ENCODE data around the gene PPP2R1B.

PPP2R1B gene

DNA sequence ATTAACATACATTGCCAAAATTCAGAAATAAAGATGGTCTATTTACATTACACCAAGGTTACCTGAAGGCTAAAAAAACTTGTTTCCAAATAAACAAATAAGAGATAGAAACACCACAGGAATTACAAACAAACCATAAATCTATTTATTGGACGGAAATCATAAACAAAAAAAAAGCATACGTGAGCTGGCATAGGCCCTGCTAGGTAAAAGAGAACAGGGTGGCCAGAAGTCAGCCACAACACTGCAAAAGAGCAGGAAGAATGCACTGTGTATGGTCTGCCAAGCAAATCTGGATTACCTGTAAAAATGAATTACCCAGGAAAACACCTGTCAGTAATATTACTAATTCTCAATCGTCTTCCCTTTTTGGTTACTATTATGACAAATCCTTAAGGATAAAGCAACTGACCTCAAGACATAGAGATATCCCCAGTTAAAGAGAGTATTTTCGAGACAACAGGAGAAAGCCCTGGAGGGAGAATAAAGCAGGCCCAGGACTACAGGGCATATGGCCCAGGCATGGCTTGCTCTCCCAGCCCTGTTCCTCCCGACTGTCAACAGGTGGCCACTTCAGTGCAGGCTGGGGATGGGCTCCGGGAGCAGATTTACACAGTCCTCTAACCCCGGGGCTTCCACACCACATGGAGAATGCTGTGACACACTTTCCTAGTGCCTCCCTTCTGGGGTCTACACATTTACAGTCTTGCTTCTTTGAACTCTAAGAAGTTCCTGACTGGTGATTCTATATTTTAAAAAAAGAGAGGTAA lies 18.0 kb downstream of the PPP2R1B start:
- FAIRE-seq, result no peak
- no peak for DNase-seq (ENCODE audit: low spot score)

DNA sequence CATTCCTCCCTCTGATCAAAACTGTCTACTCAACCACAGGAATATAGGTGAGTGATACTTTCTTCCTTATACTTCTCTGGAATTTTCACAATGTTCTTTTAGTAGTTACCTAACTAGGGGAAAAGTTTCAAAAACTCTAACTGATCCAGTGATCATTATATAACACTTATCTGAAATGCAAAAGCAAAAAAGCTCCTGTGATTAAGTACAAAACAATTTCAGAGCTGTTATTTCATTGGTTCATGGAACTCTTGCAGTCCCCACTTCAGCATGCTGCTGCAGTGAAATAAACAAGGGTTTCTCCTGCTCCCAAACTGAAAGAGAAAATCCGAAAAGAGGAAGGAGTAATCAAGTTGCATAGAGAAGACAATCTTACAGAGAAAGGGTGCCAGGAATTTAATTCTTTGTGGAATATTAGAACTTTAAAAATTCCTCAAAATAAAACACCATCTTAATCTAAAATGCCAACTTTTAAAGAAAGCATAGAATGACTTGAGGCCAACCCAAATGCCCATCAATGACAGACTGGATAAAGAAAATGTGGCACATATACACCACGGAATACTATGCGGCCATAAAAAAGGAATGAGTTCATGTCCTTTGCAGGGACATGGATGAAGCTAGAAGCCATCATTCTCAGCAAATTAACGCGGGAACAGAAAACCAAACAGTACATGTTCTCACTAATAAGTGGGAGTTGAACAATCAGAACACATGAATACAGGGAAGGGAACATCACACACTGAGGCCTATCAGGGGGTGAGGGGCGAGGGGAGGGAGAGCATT lies 20.3 kb downstream of the PPP2R1B start:
- no peak for DNase-seq (ENCODE audit: low spot score)
- no peak for FAIRE-seq

DNA sequence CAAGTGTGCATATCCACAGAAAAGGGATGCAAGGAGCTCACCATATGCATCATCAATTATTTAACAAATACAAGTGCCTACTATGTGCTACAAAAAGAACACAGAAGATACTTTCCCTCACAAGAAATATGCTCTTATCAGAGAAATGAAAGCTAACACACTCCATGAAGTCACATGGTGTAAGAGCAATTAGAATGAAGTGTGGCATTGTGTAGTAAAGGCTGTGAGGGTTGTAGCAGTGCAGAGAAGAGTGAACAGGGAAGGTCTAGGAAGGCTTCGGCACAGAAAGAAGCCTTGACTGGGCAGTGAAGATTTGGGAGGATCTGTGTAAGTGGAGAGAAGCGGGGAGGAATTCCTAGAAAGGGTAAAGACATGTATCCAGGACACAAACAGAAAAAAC lies 22.5 kb downstream of the PPP2R1B start:
- DNase-seq (ENCODE audit: low spot score), result no peak
- no peak for FAIRE-seq

DNA sequence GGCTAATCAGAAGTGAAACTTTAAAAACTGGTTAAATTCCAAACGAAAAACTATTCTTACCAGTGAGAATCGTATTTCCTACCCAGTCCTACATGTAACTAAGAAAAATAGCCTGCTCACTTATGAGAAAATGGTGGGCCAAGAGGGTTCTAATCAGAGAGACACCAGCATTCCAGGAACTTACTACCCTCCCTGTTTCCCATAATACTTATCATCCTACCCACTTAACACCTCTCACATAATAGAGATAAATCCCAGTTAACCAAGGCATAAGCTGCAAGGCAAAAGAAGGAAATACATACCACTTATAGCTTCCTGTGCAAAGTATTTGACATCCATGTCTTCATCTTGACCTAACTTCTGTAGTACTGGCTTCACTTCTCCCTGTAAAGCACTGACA lies 24.4 kb downstream of the PPP2R1B start:
- DNase-seq (ENCODE audit: low spot score), result no peak
- no peak for FAIRE-seq

DNA sequence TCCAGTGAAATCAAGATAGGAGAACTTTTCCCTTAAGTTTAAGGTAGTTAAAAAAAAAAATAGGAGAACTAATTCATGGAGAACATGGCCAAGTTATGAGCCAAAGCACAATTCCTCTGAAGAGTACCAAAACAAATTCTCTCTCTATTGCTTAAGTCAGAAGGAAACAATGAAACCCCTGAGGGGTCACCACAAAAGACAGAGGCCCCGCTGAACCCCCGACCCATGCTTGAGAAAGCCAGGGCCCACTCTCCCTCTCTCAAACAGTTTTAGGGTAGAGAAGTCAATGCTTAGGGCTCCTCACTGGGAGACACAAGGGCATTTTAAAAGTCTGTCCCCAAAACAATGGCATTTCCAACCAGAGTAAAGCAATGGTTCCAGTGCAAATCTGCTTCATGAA lies 26.9 kb downstream of the PPP2R1B start:
- DNase-seq (ENCODE audit: low spot score) (no peak), FAIRE-seq (no peak)

DNA sequence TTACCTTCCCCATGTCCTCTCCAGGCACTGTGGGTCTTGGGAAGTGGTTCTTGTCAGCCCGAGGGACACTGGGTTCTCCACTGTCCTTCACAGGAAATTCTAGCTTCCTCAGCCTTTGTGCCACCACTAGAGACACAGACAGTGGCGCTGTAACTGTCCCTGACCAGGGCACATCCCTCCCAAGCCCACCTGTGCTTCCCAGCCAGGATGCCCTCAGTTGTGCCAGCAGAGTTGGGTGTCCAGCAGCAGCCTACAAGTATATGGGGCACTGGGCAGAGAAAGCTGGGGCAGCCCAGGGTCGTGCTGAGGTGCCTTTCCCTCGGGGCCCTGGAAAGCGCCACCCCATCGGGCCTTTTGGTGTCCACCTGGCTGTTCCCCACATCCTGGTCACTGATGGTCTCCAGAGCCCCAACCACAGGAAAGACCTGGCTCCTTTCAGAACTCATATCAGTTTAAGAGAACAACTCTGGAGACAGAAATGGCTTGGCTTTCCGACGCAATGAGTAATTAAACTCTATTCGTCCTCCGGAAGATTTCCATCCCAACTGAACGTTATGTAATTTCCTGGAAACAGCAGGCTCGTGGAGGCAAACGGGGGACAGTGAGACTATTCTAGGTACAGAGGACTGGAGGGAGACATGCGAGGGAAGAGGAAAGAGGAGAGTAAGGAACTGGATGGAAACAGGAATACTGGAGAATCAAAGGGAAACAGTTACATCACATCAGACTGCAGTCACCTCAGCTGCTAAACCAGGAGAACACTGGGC lies 28.6 kb downstream of the PPP2R1B start:
- DNase-seq (ENCODE audit: low spot score), result no peak
- FAIRE-seq, result peak; percentile 52

DNA sequence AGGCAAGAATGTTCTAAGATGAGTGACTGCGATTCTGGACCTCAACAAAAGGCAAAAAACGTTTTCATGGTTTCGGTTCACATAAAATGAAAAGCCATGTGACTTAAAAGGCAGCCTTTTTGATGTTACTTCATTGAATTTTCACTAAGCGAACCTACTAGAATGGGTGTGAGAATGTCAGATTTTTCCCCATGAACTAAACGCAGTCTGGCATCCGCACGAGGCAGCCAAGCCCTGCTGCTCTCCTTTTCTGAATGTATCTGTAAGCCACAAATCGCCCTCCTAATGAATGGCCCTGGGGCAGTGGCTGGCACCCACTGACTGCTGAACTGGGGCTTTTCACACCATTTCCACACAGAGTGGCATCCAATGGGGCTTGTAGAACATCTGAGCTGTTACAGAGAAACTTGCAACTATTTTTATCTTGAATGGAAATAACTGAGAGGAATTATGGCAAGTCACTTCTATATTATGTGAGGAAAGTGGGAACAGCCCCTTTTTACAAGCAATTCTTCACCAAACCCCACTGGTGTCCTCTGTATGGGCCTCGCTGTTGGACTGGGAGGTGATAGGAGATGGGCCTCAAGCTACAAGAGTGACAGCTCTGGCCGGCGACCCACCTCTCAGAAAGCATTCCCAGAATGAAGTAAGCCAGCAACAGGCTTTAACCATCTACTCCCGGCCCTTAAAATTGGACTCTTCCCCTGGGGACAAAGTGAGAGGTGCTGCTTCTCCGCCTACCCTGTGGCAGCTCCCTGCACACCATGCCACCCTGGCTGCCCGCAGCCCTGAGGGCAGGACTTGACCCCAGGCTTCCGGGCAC lies 29.4 kb downstream of the PPP2R1B start:
- DNase-seq (ENCODE audit: low spot score) (no peak), FAIRE-seq (no peak)

DNA sequence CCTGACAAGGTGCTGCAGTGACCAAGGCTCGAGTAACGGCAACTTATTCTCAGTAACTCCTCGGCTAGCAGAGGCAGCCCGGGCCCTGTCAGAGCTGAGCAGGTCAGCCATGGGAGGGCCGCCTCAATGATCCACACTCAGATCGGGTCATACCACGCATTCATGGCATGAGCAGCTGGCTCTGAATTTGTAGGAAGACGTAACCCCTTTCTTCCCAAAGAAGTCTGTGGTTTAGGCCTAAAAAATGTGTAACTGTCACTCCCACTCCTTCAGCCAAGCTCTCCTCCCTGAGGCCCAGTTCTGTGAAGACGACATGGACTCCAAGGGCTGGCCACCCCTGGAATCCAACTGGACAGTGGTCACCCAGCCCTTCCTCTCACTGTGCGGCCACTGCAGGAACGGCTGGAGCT lies 30.0 kb downstream of the PPP2R1B start:
- FAIRE-seq (no peak), DNase-seq (ENCODE audit: low spot score) (no peak)

DNA sequence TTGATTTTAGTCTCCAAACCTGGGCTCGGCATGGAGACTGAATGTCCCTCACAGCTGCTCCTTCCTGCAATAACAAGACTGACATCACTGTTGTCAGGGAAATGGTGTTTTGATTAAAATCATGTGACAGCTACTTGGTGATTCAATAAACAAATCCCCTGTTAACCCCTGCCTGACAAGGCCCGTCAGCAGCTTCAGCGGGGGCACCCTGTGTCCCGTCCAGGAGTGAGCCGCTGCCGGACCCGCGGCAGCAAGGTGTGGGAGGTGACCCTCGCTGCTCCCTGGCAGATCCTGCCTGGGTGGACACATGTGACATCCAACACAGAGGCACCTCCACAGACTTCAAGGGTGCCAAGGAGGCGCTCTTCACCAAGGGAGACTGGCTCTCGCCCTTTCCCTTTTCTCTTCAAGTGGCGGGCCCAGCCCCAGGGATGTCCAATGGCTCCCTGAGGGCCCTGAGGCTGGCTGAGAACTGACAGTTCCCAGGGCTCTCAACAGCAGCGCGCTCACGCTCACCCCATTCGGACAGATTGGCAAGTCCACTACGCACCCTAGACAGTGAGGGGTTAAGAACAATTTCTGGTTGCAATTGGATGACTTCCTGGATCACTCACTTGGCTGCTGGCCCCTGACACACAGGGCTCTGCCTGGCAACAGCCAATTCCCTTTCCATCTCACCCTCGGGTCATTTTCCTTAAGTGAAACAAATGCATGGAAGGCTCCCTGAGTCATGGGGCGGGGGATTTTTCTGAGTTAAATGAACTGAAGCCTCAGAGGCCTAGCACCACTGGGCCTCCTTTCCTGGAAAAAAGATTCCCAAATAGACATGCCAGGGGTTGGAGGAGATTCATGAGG lies 30.7 kb downstream of the PPP2R1B start:
- peak; percentile 79 for FAIRE-seq
- DNase-seq (ENCODE audit: low spot score), result no peak

DNA sequence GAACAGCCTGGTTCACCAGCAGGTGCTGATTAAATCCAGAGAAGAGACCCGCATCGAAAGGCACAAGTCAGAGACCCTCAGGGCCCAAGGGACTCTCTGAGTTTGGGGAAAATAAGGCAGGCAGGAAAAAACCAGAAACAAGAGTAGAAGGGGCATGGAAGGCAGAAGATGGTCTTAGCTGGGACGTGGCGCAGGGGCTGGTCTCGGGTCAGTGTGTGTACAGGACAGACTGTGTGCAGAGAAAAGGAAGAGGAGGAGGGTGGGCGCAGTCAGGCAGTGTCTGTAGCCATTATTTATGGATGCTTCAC lies 31.3 kb downstream of the PPP2R1B start:
- FAIRE-seq, result no peak
- DNase-seq (ENCODE audit: low spot score), result no peak

DNA sequence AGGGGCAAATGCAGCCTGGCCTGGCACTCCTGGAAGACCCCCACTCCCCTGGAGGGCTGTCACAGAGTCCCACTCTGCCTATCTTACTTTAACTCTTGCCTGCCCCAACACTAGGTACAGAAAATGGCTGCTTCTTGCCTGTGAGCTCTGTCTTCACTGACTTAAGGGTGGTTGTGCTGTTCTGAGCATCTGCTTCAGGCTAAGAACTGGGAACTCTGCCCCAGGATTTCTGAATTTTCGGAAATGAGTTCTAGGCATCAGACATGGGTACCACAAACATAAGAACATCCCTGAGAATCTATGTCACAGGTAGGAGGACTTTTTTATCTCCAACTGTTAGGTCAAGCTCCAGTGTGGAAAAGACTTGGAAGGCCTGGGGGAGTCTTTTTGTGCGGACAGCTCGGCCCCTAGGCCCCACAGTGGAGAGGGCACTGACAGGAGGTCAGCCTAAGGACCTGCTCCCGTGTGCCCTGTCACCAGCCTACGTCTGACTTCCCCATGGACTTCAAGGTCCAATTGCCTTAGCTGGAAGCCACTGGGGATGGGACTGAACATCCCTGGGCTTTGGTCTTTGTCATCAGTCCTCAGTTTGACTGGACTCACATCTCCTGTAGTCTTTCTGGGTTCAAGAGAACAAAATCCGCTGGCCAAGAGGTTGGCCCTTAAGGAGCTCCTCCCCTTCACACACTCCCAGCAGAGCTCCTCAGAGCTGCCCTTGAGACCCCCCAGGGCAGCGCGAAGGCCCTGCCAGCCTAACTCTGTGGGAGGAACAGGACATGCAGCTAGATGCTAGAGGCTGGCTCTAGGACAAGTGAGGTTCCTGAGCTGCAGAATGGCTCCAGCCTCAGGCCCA lies 31.9 kb downstream of the PPP2R1B start:
- no peak for FAIRE-seq
- DNase-seq (ENCODE audit: low spot score), result no peak

DNA sequence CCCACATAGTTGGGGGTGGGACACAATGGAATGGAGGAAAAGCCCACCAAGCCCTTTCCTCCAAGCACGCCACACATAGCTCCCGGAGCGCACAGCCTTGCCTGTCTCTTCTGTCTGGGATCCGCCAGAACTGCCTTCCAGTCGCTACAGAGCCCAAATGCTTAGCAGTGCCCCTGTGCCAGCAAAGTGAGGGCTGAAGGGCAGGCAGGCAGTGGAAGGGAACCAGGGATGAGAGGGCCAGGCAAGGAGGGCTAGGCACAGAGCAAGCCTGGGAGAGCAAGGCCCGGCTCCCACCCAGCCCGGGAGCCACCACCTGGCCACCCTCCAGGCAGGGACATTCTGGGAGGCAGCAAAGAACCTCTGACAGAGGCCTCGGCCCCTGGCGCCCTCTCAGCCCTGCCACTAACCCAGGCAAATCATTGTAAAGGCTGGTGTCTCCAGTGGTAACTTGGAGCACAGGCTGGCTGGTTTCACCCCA lies 32.5 kb downstream of the PPP2R1B start:
- FAIRE-seq (no peak), DNase-seq (ENCODE audit: low spot score) (no peak)

DNA sequence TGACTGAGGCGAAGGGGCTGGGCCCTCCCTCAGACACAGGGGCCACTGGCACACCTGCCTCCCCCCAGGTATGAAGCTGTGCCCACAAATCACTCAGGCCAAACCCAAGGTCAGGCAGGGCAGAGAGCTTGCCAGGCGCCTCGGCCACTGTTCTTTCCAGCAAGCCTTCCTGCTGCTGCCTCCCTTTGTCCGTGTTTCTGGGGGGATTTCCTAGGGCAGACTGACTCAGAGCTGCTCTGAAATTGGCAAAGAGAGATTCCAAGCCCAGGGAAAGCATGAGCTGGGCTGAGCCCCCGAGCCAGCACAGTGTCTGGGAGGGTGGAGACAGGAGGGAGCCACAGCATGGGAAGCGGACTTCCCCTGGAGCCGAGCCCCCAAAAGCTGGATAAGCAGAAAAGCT lies 33.2 kb downstream of the PPP2R1B start:
- FAIRE-seq (peak; percentile 9), DNase-seq (ENCODE audit: low spot score) (no peak)

DNA sequence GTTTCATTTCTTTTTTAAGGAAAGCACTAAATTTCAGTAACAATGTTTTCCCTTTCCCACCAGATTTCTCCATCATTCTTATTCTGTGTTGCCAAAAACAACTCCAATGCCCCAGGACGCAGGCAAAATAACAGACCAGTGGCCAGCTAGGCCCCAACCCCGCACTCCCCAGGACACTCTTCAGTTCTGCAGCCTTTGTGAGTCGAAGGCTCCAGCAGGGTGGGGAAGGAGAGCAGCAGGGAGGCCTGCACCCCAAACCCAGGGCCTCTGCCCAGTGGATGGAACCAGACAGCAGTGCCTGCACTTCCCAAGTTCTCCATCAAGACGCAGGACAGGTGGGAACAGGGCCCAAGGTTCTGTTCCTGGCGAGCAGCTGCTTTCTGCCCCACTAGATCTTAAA lies 34.4 kb downstream of the PPP2R1B start:
- no peak for DNase-seq (ENCODE audit: low spot score)
- no peak for FAIRE-seq

DNA sequence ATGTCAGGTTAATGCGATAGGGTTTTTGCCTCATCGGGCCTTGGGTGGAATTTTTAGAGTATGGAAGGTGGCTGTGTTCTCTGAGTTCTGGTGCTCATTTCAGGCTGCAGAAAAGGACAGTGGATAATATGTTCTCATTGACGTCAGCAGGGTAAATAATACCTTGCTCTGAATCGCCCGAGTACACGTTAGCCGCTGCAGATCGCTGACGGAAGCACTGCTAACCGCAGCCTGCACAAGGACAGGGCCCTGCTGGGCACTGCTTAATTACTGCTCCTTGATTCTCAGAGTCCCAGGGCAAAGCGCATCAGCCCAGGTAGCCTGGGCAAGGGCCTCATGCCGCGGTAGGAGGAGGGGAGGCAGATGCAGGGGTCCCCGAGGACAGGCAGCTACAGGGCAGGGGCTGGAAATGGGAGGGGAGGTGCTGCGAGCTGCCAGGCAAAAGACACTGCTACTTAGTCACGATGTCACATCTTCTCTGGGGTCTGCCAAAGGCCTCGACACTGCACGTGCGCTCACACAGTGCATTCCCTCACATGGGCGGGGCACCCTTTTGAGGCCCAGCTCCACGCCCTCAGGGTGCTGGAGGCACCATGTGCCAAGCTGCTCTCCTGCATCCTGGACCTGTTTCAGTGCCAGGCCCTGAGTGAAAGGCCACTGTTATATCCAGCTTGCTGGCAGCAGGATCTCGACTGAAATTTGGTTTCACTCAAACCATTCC lies 35.2 kb downstream of the PPP2R1B start:
- FAIRE-seq, result no peak
- no peak for DNase-seq (ENCODE audit: low spot score)

DNA sequence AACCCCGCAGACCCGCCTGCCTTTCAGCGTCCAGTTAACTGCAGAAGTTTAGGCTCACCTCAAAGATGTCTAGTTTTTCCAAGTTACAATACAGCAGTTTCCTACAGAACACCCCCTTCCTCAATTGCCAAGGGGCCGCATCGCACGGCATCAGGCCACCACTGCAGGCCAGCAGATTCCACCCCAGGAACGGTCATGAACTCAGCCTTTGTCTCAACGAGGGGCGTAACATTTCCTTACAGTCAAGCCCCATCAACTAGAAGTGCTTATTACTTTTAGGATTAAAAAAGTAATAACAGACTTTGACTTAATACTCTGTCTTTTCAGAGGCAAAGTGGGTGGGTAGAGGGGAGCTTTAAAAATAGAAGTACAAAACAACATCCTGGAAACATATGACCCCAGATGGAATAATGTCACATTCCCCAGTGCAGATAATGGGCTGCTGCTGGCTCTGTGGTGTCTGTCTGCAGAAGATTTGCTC lies 36.3 kb downstream of the PPP2R1B start:
- FAIRE-seq (no peak), DNase-seq (ENCODE audit: low spot score) (no peak)

DNA sequence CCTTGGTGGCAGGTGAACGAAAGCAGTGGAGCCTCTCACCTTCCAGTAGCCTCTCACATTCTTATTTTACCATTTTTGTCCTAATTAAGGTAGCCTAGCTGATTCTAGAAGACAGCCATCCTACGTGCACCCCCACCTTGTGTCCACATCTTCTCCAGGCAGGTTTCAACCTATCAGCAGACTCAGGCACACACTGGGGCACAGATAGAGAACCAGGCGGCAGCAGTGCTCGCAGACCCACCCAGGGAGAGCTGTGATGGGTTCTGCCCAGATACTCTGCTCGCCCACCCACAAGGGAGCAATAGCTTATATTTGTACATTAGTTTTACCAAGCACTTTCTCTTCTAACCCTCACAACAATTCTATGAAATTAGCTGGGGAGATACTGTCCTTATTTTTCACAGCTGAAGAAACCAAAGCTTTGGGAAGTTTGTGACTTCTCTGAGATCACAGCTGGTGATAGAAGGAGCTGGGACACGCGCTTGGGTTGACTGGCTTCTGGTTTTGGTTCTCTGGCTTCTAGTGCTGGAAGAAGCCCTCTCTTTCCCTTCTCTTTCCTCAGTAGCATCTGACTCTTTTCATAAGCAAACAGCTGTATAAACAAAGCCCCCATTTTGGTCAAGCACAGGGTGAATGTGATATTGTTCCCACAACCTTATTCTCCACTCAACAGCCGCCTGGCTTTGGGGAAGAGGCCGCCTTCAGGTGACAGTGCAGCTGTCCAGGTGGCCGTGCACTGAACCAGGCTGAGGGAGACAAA lies 36.9 kb downstream of the PPP2R1B start:
- DNase-seq (ENCODE audit: low spot score) (no peak), FAIRE-seq (no peak)

DNA sequence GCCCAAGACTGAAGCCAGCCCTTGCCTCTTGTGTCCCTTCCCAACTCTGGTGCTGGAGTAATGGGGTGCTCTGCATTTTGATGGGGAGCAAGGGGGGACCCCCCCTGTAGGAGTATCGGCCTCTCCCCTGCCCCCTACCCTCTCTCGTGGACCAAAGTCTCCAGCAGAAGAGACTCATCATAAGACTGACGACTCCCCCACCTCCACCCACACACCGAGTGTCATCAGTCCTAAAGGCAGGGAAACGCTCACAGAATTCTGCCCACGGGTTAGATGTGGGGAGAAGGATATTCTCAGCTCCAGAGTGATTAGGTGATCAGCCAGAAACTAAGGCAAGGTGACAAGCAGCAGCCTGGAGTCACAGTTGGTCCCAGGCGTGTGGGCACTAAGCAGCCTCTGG lies 38.8 kb downstream of the PPP2R1B start:
- DNase-seq (ENCODE audit: low spot score) (no peak), FAIRE-seq (no peak)
